GM23338 (cell line): Measurements from ENCODE around the gene LZTS3. TPM values are rescaled to one million over a fixed set of nuclear protein-coding genes. Genes with fewer than 3 reads are reported as not detected.

Experiments used
- ATAC-seq: fragments of 200-7000 bp; cut with Tn5 transposase; 3 replicates; pipeline ENCODE4 v1.9.1; 2020
- DNase-seq: peaks from one replicate; pipeline ENCODE4 v3.0.0-alpha.2; 2015; ENCODE audit warnings: low spot score
- H2AFZ ChIP-seq: fragments of 200-600 bp; sonication (generic); 2 replicates; pipeline ENCODE4 v1.8.0; 2016; ENCODE audit warnings: antibody characterized with exemption, mild to moderate bottlenecking, moderate library complexity
- H3F3A ChIP-seq: fragments of 200-600 bp; sonication (generic); replicated peaks from 2 replicates; pipeline ENCODE4 v1.8.0; 2017; ENCODE audit warnings: antibody characterized with exemption, mixed run types, low read depth
- H3K27ac ChIP-seq: fragments of 200-600 bp; sonication (generic); 2 replicates; pipeline ENCODE4 v1.6.1; 2016; ENCODE audit warnings: low read depth
- H3K27me3 ChIP-seq: fragments of 200-600 bp; sonication (generic); 2 replicates; pipeline ENCODE4 v1.8.0; 2016; ENCODE audit warnings: mild to moderate bottlenecking, mixed run types, moderate library complexity; ENCODE audit not compliant: insufficient read depth
- H3K36me3 ChIP-seq: fragments of 200-600 bp; sonication (generic); 2 replicates; pipeline ENCODE4 v1.8.0; 2016; ENCODE audit warnings: mild to moderate bottlenecking; ENCODE audit not compliant: insufficient read depth
- H3K4me1 ChIP-seq: fragments of 200-600 bp; sonication (generic); 2 replicates; pipeline ENCODE4 v1.8.0; 2016; ENCODE audit warnings: mild to moderate bottlenecking, moderate library complexity; ENCODE audit not compliant: insufficient read depth
- H3K4me2 ChIP-seq: fragments of 200-600 bp; sonication (generic); 2 replicates; pipeline ENCODE4 v1.7.1; 2017; ENCODE audit warnings: mixed run types
- H3K4me3 ChIP-seq: fragments of 200-600 bp; sonication (generic); 2 replicates; pipeline ENCODE4 v1.6.1; 2016; ENCODE audit warnings: mixed run types
- H3K79me2 ChIP-seq: fragments of 200-600 bp; sonication (generic); replicated peaks from 2 replicates; pipeline ENCODE4 v1.8.0; 2017; ENCODE audit warnings: mild to moderate bottlenecking; ENCODE audit not compliant: insufficient read depth
- H3K9me2 ChIP-seq: fragments of 200-600 bp; sonication (generic); 2 replicates; pipeline ENCODE4 v1.8.0; 2017; ENCODE audit not compliant: insufficient read depth
- H4K20me1 ChIP-seq: fragments of 200-600 bp; sonication (generic); replicated peaks from 2 replicates; pipeline ENCODE4 v1.8.0; 2017; ENCODE audit warnings: mild to moderate bottlenecking; ENCODE audit not compliant: insufficient read depth
- H3K27ac Mint-ChIP-seq: 2 replicates; pipeline ENCODE4 v1.8.0; 2020; ENCODE audit warnings: inconsistent platforms, mild to moderate bottlenecking, moderate library complexity, mixed read lengths
- H3K27me3 Mint-ChIP-seq: 3 replicates; pipeline ENCODE4 v1.8.0; 2022; ENCODE audit warnings: low read depth, mild to moderate bottlenecking, moderate library complexity, mixed read lengths, inconsistent platforms; ENCODE audit not compliant: insufficient read depth, poor library complexity
- H3K36me3 Mint-ChIP-seq: 3 replicates; pipeline ENCODE4 v1.8.0; 2021; ENCODE audit warnings: low read depth, mild to moderate bottlenecking, inconsistent platforms, moderate library complexity, mixed read lengths
- H3K4me1 Mint-ChIP-seq: 3 replicates; pipeline ENCODE4 v1.8.0; 2020; ENCODE audit warnings: mild to moderate bottlenecking, inconsistent platforms, mixed read lengths
- H3K4me3 Mint-ChIP-seq: 3 replicates; pipeline ENCODE4 v1.8.0; 2021; ENCODE audit warnings: moderate library complexity, mild to moderate bottlenecking, inconsistent platforms, mixed read lengths
- H3K9me3 Mint-ChIP-seq: 3 replicates; pipeline ENCODE4 v1.8.0; 2020; ENCODE audit warnings: moderate library complexity, mild to moderate bottlenecking, inconsistent platforms, mixed read lengths
- CREB1 ChIP-seq: fragments of 250-450 bp; sonication (Bioruptor Pico); IDR thresholded peaks from 2 replicates; pipeline ENCODE4 v1.5.0; 2020; ENCODE audit warnings: low read depth, mild to moderate bottlenecking, moderate library complexity
- CTCF ChIP-seq, 2 experiments: fragments of 200-600 bp in 1 of 2; sonication (generic) in 1 of 2; conservative IDR thresholded peaks; 2 replicates each; pipeline versions ENCODE4 v1.5.1 to v1.6.1; 2016 to 2017; ENCODE audit warnings: antibody characterized with exemption in 2 of 2, low read depth in 2 of 2, mild to moderate bottlenecking in 2 of 2, moderate library complexity in 1 of 2
- ETS1 ChIP-seq: IDR thresholded peaks from 2 replicates; pipeline ENCODE4 v1.6.1; 2016; ENCODE audit warnings: antibody characterized with exemption
- EZH2phosphoT487 ChIP-seq: fragments of 200-600 bp; sonication (generic); IDR thresholded peaks from one replicate; pipeline ENCODE4 v1.8.1; 2018; ENCODE audit warnings: antibody characterized with exemption; ENCODE audit not compliant: unreplicated experiment
- JUNB ChIP-seq: IDR thresholded peaks from one replicate; pipeline ENCODE4 v1.6.1; 2016; ENCODE audit warnings: antibody characterized with exemption; ENCODE audit not compliant: unreplicated experiment
- NANOG ChIP-seq: IDR thresholded peaks from 2 replicates; pipeline ENCODE4 v1.6.1; 2016; ENCODE audit warnings: antibody characterized with exemption, borderline replicate concordance
- POLR2AphosphoS5 ChIP-seq: IDR thresholded peaks from 2 replicates; pipeline ENCODE4 v1.6.1; 2016; ENCODE audit warnings: antibody characterized with exemption, low read depth
- STAT1 ChIP-seq: IDR thresholded peaks from one replicate; pipeline ENCODE4 v1.6.1; 2016; ENCODE audit warnings: antibody characterized with exemption; ENCODE audit not compliant: unreplicated experiment
- ZNF331 ChIP-seq: fragments of 250-450 bp; sonication (Bioruptor Pico); IDR thresholded peaks from 2 replicates; pipeline ENCODE4 v1.5.0; 2020; ENCODE audit warnings: low read depth, mild to moderate bottlenecking, moderate library complexity
- polyA plus RNA-seq: library from polyadenylated mRNA; unstranded; fragments of >200 nt; fragmentation: Nextera tagmentation; extraction: Ambion mirVana; gene quantifications from 2 replicates; pipeline ENCODE4 v1.2.1, GENCODE V29; 2016
- total RNA-seq: library from RNA; depleted of rRNA; stranded (reverse); fragments of >200 nt; shearing (Covaris generic); gene quantifications from 2 replicates; pipeline ENCODE4 v1.2.3, GENCODE V29; 2014
- TF ChIP-seq, protein P1 (sequence below): fragments of 250-450 bp; sonication (Bioruptor Pico); IDR thresholded peaks from 2 replicates; pipeline ENCODE4 v1.5.0; 2020; ENCODE audit warnings: mild to moderate bottlenecking, moderate library complexity

The LZTS3 gene
- total and polyA plus RNA-seq, 2 experiments from 2014 or later: 9.7 to 40.7 TPM

DNA sequence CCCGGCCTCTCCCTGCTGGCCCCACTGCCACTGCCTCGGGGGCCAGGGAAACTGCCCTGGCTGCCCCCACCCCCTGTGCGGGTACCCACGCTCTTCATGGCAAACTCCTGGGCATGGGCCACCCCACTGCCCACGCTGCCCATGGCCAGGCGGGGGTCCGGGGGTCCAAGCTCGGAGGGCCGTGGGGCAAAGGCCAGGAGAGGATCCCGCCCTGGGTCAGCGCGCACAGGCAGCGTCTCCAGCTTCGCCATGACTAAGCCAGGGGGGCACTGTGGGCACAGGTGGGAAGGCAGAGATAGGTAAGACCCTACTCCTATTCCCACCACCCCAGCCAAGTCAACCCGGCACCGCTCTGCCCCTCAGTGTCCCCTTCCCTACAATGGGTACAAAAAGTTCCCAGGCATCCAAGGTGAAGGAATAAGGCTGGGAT, 6.4 kb downstream of the LZTS3 start:
- Mint-ChIP-seq H3K4me1 (peaks cover 39% of the 10 kb centered on the region), H3K4me3 (peak overlapping the region; percentile 68; the same call in 2 of the 3 replicates), H3K27ac (no peak overlapping the region), H3K36me3 (peaks cover 12% of the 10 kb centered on the region), H3K27me3 (peaks cover 24% of the 10 kb centered on the region), H3K9me3 (no peaks in the 10 kb centered on the region)
- H3K79me2 ChIP-seq: no peaks in the 10 kb centered on the region
- peaks cover 13% of the 10 kb centered on the region; the same call in 1 of the 2 replicates for H3F3A ChIP-seq
- peaks cover 12% of the 10 kb centered on the region for H3K4me1 ChIP-seq
- H3K27ac ChIP-seq: no peak overlapping the region
- H2AFZ ChIP-seq: no peak overlapping the region
- H4K20me1 ChIP-seq: no peaks in the 10 kb centered on the region
- H3K27me3 ChIP-seq: peaks cover 5% of the 10 kb centered on the region; the same call in 1 of the 2 replicates
- no peak for ATAC-seq
- DNase-seq: no peak
- no peak for TF ChIP-seq CREB1 (CRISPR knock-in tag)
- TF ChIP-seq CTCF (conservative IDR thresholded peaks at IDR 0.05; ENCODE audit: low read depth in 2 of 2): no peak
- no peak for TF ChIP-seq JUNB
- TF ChIP-seq POLR2AphosphoS5: no peak
- TF ChIP-seq STAT1: no peak
- no peak for TF ChIP-seq ETS1
- TF ChIP-seq, protein P1, sequence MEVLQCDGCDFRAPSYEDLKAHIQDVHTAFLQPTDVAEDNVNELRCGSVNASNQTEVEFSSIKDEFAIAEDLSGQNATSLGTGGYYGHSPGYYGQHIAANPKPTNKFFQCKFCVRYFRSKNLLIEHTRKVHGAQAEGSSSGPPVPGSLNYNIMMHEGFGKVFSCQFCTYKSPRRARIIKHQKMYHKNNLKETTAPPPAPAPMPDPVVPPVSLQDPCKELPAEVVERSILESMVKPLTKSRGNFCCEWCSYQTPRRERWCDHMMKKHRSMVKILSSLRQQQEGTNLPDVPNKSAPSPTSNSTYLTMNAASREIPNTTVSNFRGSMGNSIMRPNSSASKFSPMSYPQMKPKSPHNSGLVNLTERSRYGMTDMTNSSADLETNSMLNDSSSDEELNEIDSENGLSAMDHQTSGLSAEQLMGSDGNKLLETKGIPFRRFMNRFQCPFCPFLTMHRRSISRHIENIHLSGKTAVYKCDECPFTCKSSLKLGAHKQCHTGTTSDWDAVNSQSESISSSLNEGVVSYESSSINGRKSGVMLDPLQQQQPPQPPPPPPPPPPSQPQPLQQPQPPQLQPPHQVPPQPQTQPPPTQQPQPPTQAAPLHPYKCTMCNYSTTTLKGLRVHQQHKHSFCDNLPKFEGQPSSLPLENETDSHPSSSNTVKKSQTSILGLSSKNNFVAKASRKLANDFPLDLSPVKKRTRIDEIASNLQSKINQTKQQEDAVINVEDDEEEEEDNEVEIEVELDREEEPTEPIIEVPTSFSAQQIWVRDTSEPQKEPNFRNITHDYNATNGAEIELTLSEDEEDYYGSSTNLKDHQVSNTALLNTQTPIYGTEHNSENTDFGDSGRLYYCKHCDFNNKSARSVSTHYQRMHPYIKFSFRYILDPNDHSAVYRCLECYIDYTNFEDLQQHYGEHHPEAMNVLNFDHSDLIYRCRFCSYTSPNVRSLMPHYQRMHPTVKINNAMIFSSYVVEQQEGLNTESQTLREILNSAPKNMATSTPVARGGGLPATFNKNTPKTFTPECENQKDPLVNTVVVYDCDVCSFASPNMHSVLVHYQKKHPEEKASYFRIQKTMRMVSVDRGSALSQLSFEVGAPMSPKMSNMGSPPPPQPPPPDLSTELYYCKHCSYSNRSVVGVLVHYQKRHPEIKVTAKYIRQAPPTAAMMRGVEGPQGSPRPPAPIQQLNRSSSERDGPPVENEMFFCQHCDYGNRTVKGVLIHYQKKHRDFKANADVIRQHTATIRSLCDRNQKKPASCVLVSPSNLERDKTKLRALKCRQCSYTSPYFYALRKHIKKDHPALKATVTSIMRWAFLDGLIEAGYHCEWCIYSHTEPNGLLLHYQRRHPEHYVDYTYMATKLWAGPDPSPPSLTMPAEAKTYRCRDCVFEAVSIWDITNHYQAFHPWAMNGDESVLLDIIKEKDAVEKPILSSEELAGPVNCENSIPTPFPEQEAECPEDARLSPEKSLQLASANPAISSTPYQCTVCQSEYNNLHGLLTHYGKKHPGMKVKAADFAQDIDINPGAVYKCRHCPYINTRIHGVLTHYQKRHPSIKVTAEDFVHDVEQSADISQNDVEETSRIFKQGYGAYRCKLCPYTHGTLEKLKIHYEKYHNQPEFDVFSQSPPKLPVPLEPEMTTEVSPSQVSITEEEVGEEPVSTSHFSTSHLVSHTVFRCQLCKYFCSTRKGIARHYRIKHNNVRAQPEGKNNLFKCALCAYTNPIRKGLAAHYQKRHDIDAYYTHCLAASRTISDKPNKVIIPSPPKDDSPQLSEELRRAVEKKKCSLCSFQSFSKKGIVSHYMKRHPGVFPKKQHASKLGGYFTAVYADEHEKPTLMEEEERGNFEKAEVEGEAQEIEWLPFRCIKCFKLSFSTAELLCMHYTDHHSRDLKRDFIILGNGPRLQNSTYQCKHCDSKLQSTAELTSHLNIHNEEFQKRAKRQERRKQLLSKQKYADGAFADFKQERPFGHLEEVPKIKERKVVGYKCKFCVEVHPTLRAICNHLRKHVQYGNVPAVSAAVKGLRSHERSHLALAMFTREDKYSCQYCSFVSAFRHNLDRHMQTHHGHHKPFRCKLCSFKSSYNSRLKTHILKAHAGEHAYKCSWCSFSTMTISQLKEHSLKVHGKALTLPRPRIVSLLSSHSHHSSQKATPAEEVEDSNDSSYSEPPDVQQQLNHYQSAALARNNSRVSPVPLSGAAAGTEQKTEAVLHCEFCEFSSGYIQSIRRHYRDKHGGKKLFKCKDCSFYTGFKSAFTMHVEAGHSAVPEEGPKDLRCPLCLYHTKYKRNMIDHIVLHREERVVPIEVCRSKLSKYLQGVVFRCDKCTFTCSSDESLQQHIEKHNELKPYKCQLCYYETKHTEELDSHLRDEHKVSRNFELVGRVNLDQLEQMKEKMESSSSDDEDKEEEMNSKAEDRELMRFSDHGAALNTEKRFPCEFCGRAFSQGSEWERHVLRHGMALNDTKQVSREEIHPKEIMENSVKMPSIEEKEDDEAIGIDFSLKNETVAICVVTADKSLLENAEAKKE (CRISPR knock-in tag): no peak
- no peak for TF ChIP-seq NANOG
- TF ChIP-seq ZNF331 (CRISPR knock-in tag): no peak
- no peak for TF ChIP-seq EZH2phosphoT487
- peak overlapping the region; percentile 84 for H3K4me2 ChIP-seq
- H3K4me3 ChIP-seq: peak overlapping the region; percentile 62; the same call in 1 of the 2 replicates
- no peaks in the 10 kb centered on the region for H3K9me2 ChIP-seq
- no peaks in the 10 kb centered on the region for H3K36me3 ChIP-seq
